ENCODE measurements around the gene PKD1.

PKD1 gene

GRCh38 chr16:2045965-2046892 is 89.5 kb downstream of the PKD1 start:
- TF ChIP-seq GATA3 (IDR thresholded peaks at IDR 0.05; ENCODE audit: low read depth, low read length) (no peak), GATA2 (IDR thresholded peaks at IDR 0.05; ENCODE audit: low read depth, low read length) (no peak)

DNA sequence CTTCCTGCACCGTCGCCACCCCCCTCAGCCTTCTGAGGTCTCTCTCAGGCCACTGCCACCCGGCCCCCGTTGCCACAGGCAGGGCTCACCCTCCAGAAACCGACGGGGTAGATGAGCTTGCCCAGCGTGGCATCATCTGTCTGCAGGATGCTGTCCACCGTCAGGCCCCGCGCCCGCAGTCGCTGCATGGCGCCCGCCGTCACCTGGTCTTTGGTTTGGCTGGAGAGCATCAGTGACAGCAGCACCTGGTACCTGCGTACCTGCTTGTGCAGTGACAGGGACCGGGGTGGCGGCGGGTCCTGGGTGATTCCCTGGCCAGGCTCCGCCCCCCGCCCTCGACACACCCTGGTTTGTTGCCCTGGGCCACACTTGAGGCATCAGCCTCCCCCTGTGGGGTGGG is 91.2 kb downstream of the PKD1 start:
- TF ChIP-seq GATA3 (IDR thresholded peaks at IDR 0.05; ENCODE audit: low read depth, low read length) (no peak), GATA2 (IDR thresholded peaks at IDR 0.05; ENCODE audit: low read depth, low read length) (no peak)

GRCh38 chr16:2043667-2044451 is 91.8 kb downstream of the PKD1 start:
- TF ChIP-seq GATA2 (IDR thresholded peaks at IDR 0.05; ENCODE audit: low read depth, low read length) = no peak
- no peak for TF ChIP-seq GATA3 (IDR thresholded peaks at IDR 0.05; ENCODE audit: low read depth, low read length)

DNA sequence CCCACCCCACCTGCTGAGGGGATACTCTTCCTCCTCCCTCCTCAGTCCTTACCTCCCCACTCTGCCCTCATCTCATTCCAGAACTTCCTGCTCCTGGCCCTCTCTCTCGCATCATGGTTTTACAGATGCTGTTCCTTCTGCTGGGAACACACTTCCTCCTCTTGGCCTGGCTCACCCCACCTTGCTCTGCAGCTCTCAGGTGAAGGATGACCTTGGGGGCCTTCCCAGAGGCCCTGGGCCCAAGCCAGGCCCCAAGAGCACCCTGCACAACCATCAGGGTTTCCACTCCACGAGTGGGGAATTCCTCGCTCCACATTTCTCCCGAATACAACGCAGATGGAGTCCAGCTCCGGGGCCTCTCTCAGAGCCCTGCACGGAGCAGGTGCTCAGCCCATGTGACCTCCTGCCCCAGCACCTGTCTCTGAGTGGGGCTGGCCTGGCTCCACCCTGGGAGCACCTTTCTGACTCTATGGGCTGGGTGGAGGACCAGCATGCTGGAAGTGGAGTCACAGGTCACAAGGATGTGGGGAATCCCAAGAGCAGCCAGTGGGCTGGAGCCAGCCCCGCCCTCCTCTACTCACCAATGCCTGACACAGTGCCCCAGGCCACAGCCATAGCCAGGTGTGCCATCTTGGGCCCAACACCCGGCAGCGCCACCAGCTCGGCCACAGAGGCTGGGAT is 92.6 kb downstream of the PKD1 start:
- no peak for TF ChIP-seq GATA2 (IDR thresholded peaks at IDR 0.05; ENCODE audit: low read depth, low read length)
- no peak for TF ChIP-seq GATA3 (IDR thresholded peaks at IDR 0.05; ENCODE audit: low read depth, low read length)

GRCh38 chr16:2042171-2042985 is 93.3 kb downstream of the PKD1 start:
- TF ChIP-seq GATA2 (IDR thresholded peaks at IDR 0.05; ENCODE audit: low read depth, low read length) (no peak), GATA3 (IDR thresholded peaks at IDR 0.05; ENCODE audit: low read depth, low read length) (no peak)

GRCh38 chr16:2040787-2041522 is 94.7 kb downstream of the PKD1 start:
- no peak for TF ChIP-seq GATA3 (IDR thresholded peaks at IDR 0.05; ENCODE audit: low read depth, low read length)
- TF ChIP-seq GATA2 (IDR thresholded peaks at IDR 0.05; ENCODE audit: low read depth, low read length) = no peak

DNA sequence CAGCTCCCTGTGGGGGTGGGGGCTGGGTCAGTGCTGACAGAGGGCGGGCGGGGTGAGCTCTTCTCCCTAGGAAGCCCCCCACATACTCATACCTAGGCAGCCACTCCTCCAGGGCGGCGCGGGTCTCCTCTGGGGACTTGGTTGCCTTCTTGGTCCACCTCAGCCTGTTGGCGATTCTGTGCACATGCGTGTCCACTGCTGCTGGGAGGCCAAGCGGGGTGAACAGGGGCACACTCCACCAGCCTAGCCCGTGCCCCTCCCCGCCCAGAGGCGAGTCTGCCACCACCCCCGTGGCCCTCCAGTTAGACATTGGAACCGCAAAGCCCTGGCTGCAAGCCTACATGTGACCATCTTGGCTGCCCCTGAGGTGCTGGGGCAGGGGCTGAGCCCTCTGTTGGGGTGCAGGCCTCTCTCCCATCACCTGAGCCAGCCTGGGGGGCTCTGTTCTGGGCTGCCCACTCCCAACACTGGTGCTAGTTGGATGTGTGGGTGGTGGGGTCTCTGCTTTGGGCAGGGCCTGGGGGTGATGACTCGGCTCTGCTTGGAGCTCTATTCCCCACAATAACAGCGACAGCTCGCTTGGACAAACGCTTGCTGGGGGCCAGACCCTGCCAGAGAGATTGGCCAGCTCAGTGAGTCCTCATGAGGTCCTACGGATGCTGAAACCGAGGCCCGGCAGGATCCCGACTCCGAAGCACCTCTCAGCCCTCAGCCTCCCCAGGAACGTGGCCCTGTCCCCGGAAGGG is 95.5 kb downstream of the PKD1 start:
- TF ChIP-seq GATA2 (IDR thresholded peaks at IDR 0.05; ENCODE audit: low read depth, low read length) = no peak
- no peak for TF ChIP-seq GATA3 (IDR thresholded peaks at IDR 0.05; ENCODE audit: low read depth, low read length)

DNA sequence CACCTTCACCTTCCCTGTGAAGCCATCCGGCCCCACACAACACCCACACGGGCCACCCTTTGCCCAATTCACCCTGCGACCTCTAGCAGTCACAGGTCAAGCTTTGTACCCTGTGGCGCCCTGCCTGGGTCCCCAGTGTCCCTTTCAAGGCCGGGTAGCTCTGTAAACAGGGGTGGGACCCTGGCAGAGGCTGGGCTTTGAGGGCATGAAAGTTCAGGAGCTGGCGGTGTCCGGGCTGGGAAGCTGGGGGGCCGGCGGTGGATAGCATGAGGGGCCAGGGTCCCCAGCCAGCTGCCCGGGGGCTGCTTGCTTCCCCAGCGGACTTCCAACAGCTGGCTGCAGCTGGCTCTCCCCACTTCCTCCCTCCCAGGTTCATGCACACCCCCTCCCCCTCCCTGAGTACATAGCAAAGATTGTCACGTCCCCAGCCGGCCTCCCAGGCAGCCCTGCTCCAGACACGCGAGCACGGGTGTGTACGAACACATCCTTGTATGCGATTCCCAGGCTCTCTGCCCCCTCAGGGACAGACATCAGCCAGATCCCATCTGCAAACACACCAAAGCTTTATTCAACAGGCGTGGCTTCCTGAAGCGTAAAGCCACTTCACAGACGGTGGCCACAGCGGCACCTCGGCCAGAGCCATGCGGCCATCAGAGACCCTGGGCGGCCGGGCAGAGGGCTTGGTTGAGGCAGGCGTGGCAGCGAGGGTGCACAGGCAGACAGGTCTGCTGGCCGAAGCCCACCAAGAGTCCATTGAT is 96.2 kb downstream of the PKD1 start:
- TF ChIP-seq GATA2 (IDR thresholded peaks at IDR 0.05; ENCODE audit: low read depth, low read length) (peak; percentile 26; the same call in 1 of the 2 replicates), GATA3 (IDR thresholded peaks at IDR 0.05; ENCODE audit: low read depth, low read length) (no peak)
